Measurements from ENCODE around the gene P2RY14. TPM values are rescaled to one million over a fixed set of nuclear protein-coding genes. Genes with fewer than 3 reads are reported as not detected.

Gene P2RY14
- total and polyA plus RNA-seq, 4 donors, result 2.1 to 11.0 (median 2.5) TPM

GRCh38 chr3:151309566-151309965, 31.2 kb upstream of the P2RY14 start:
- no peak overlapping the region for H3K27ac ChIP-seq (ENCODE audit: low read depth in 1 of 2, low read length in 1 of 2)
- DNase-seq (no peak), ATAC-seq (ENCODE audit: insufficient read depth, low FRiP score) (no peak)
- H3K9me3 ChIP-seq (ENCODE audit: control insufficient read depth in 4 of 4, insufficient read depth in 3 of 4, low read length in 3 of 4), result no peaks in the 10 kb centered on the region
- H3K4me1 ChIP-seq (ENCODE audit: control insufficient read depth in 5 of 5, insufficient read depth in 5 of 5, low read length in 5 of 5), result peaks cover 0 to 4% (median 0%) of the 10 kb centered on the region in 5 donors
- H3K9ac ChIP-seq (ENCODE audit: insufficient read depth in 1 of 2, low read length in 2 of 2), result no peak overlapping the region
- no peak for TF ChIP-seq CTCF (IDR thresholded peaks at IDR 0.05; ENCODE audit: control extremely low read depth, extremely low read depth)
- H3K4me3 ChIP-seq, result no peak overlapping the region
- WGBS, 2 donors, result 95 to 96% methylated on average over 2 of the region's 2 CpGs
- no peaks in the 10 kb centered on the region for H3K36me3 ChIP-seq (ENCODE audit: control insufficient read depth in 4 of 4, insufficient read depth in 4 of 4, low read length in 4 of 4)
- no peaks in the 10 kb centered on the region for H3K27me3 ChIP-seq (ENCODE audit: control insufficient read depth in 3 of 3, insufficient read depth in 3 of 3, low read length in 2 of 3)

- H3K9ac ChIP-seq (ENCODE audit: insufficient read depth in 1 of 2, low read length in 2 of 2), result no peak overlapping the region
Measured at GRCh38 chr3:151307583-151308488, 29.5 kb upstream of the P2RY14 start.

GRCh38 chr3:151307131-151307530, 28.8 kb upstream of the P2RY14 start:
- TF ChIP-seq CTCF (IDR thresholded peaks at IDR 0.05; ENCODE audit: control extremely low read depth, extremely low read depth), result no peak
- H3K27me3 ChIP-seq (ENCODE audit: control insufficient read depth in 3 of 3, insufficient read depth in 3 of 3, low read length in 2 of 3), result no peaks in the 10 kb centered on the region
- peaks cover 0 to 4% (median 0%) of the 10 kb centered on the region in 5 donors for H3K4me1 ChIP-seq (ENCODE audit: control insufficient read depth in 5 of 5, insufficient read depth in 5 of 5, low read length in 5 of 5)
- no peak overlapping the region for H3K4me3 ChIP-seq
- no peaks in the 10 kb centered on the region for H3K36me3 ChIP-seq (ENCODE audit: control insufficient read depth in 4 of 4, insufficient read depth in 4 of 4, low read length in 4 of 4)
- ATAC-seq (ENCODE audit: insufficient read depth, low FRiP score) (no peak), DNase-seq (no peak)
- no peak overlapping the region for H3K27ac ChIP-seq (ENCODE audit: low read depth in 1 of 2, low read length in 1 of 2)
- H3K9ac ChIP-seq (ENCODE audit: insufficient read depth in 1 of 2, low read length in 2 of 2), result no peak overlapping the region
- H3K9me3 ChIP-seq (ENCODE audit: control insufficient read depth in 4 of 4, insufficient read depth in 3 of 4, low read length in 3 of 4), result no peaks in the 10 kb centered on the region

More at GRCh38 chr3:151307583-151308488, 29.5 kb upstream of the P2RY14 start:
- no peaks in the 10 kb centered on the region for H3K36me3 ChIP-seq (ENCODE audit: control insufficient read depth in 4 of 4, insufficient read depth in 4 of 4, low read length in 4 of 4)
- no peak for TF ChIP-seq CTCF (IDR thresholded peaks at IDR 0.05; ENCODE audit: control extremely low read depth, extremely low read depth)
- no peaks in the 10 kb centered on the region for H3K9me3 ChIP-seq (ENCODE audit: control insufficient read depth in 4 of 4, insufficient read depth in 3 of 4, low read length in 3 of 4)
- no peak overlapping the region for H3K4me3 ChIP-seq
- H3K4me1 ChIP-seq (ENCODE audit: control insufficient read depth in 5 of 5, insufficient read depth in 5 of 5, low read length in 5 of 5), result peaks cover 0 to 4% (median 0%) of the 10 kb centered on the region in 5 donors
- H3K27ac ChIP-seq (ENCODE audit: low read depth in 1 of 2, low read length in 1 of 2), result no peak overlapping the region
- H3K27me3 ChIP-seq (ENCODE audit: control insufficient read depth in 3 of 3, insufficient read depth in 3 of 3, low read length in 2 of 3), result no peaks in the 10 kb centered on the region
- no peak for DNase-seq
- WGBS, 2 donors, result 87 to 91% methylated on average over 1 of the region's 1 CpG
- ATAC-seq (ENCODE audit: insufficient read depth, low FRiP score), result no peak
